ENCODE measurements around the gene FOSL2. TPM values are rescaled to one million over a fixed set of nuclear protein-coding genes. Genes with fewer than 3 reads are reported as not detected.

The FOSL2 gene
- total RNA-seq, 1 experiment from 2014 or later, result 34.2 TPM

- Histone ChIP-seq H3K4me2 (ENCODE audit: low read length) (no peak overlapping the region), H3K27ac (ENCODE audit: low read length) (no peak overlapping the region)
- no peak for TF ChIP-seq EZH2 (IDR thresholded peaks at IDR 0.05; ENCODE audit: low read length, unreplicated experiment)
- no peak for TF ChIP-seq EZH2phosphoT487 (IDR thresholded peaks at IDR 0.05; ENCODE audit: borderline replicate concordance, low read length)
- TF ChIP-seq CTCF (conservative IDR thresholded peaks at IDR 0.05; ENCODE audit: low read depth, low read length), result no peak
Measured at GRCh38 chr2:28453396-28453795, 60.7 kb downstream of the FOSL2 start.

GRCh38 chr2:28454016-28454930, 61.6 kb downstream of the FOSL2 start:
- no TSS peak for BruUV-seq (replicated peaks)
- no peaks in the 10 kb centered on the region for H3F3A ChIP-seq (ENCODE audit: low read length, unreplicated experiment)
- DNase-seq (peak; percentile 28), ATAC-seq (no peak)
- H2AFZ ChIP-seq (ENCODE audit: low read length), result no peak overlapping the region
- CTCF ChIA-PET, result no interaction called here
- no peak overlapping the region for H3K4me2 ChIP-seq (ENCODE audit: low read length)
- H3K27me3 ChIP-seq (ENCODE audit: low read length), result no peaks in the 10 kb centered on the region
- no peak for TF ChIP-seq CTCF (conservative IDR thresholded peaks at IDR 0.05; ENCODE audit: low read depth, low read length)
- H3K27ac ChIP-seq (ENCODE audit: low read length), result no peak overlapping the region
- no peaks in the 10 kb centered on the region for H3K9me3 ChIP-seq (ENCODE audit: low read length)
- H3K4me1 ChIP-seq (ENCODE audit: insufficient read depth, low read length), result peaks cover 12% of the 10 kb centered on the region
- no peaks in the 10 kb centered on the region for H3K79me2 ChIP-seq (ENCODE audit: low read length)
- no peaks in the 10 kb centered on the region for H3K9me2 ChIP-seq (replicated peaks; ENCODE audit: low read length)
- no peaks in the 10 kb centered on the region for H4K20me1 ChIP-seq (ENCODE audit: low read length)
- H3K9ac ChIP-seq (ENCODE audit: low read length), result no peak overlapping the region
- POLR2A ChIA-PET (ENCODE audit: unreplicated experiment), result no interaction called here
- no peaks in the 10 kb centered on the region for H3K36me3 ChIP-seq (ENCODE audit: low read depth, low read length)
- intact Hi-C loops (cut with micrococcal nuclease), result no loop called here
- no peak overlapping the region for H3K4me3 ChIP-seq (ENCODE audit: low read length)

More at GRCh38 chr2:28453396-28453795, 60.7 kb downstream of the FOSL2 start:
- Histone ChIP-seq H4K20me1 (ENCODE audit: low read length) (no peaks in the 10 kb centered on the region), H3K4me3 (ENCODE audit: low read length) (no peak overlapping the region), H3K27me3 (ENCODE audit: low read length) (no peaks in the 10 kb centered on the region), H3K9me3 (ENCODE audit: low read length) (no peaks in the 10 kb centered on the region), H3K9ac (ENCODE audit: low read length) (no peak overlapping the region), H3K4me1 (ENCODE audit: insufficient read depth, low read length) (peaks cover 21% of the 10 kb centered on the region), H3K79me2 (ENCODE audit: low read length) (no peaks in the 10 kb centered on the region), H3F3A (ENCODE audit: low read length, unreplicated experiment) (no peaks in the 10 kb centered on the region), H3K9me2 (replicated peaks; ENCODE audit: low read length) (no peaks in the 10 kb centered on the region), H2AFZ (ENCODE audit: low read length) (no peak overlapping the region), H3K36me3 (ENCODE audit: low read depth, low read length) (no peaks in the 10 kb centered on the region)
- DNase-seq (no peak), ATAC-seq (no peak)
- no TSS peak for BruUV-seq (replicated peaks)
- ChIA-PET CTCF (no interaction called here), POLR2A (ENCODE audit: unreplicated experiment) (no interaction called here)
- intact Hi-C loops (cut with micrococcal nuclease), result no loop called here

GRCh38 chr2:28457237-28457636, 64.6 kb downstream of the FOSL2 start:
- no peaks in the 10 kb centered on the region for H3K36me3 ChIP-seq (ENCODE audit: low read depth, low read length)
- ATAC-seq (no peak), DNase-seq (no peak)
- TF ChIP-seq CTCF (conservative IDR thresholded peaks at IDR 0.05; ENCODE audit: low read depth, low read length) (no peak), EZH2 (IDR thresholded peaks at IDR 0.05; ENCODE audit: low read length, unreplicated experiment) (no peak), EZH2phosphoT487 (IDR thresholded peaks at IDR 0.05; ENCODE audit: borderline replicate concordance, low read length) (no peak)
- no peak overlapping the region for H3K9ac ChIP-seq (ENCODE audit: low read length)
- POLR2A ChIA-PET (ENCODE audit: unreplicated experiment), result no interaction called here
- H2AFZ ChIP-seq (ENCODE audit: low read length), result no peak overlapping the region
- no peaks in the 10 kb centered on the region for H3K27me3 ChIP-seq (ENCODE audit: low read length)
- H3K9me3 ChIP-seq (ENCODE audit: low read length), result 0 out of 2 replicates have a peak, but pooled peaks cover 4% of the 10 kb centered on the region
- no peak overlapping the region for H3K4me2 ChIP-seq (ENCODE audit: low read length)
- H3K79me2 ChIP-seq (ENCODE audit: low read length), result no peaks in the 10 kb centered on the region
- intact Hi-C loops (cut with micrococcal nuclease), result no loop called here
- H3K4me1 ChIP-seq (ENCODE audit: insufficient read depth, low read length), result no peaks in the 10 kb centered on the region
- H4K20me1 ChIP-seq (ENCODE audit: low read length), result no peaks in the 10 kb centered on the region
- no peaks in the 10 kb centered on the region for H3K9me2 ChIP-seq (replicated peaks; ENCODE audit: low read length)
- no peaks in the 10 kb centered on the region for H3F3A ChIP-seq (ENCODE audit: low read length, unreplicated experiment)
- no peak overlapping the region for H3K27ac ChIP-seq (ENCODE audit: low read length)
- CTCF ChIA-PET, result no interaction called here
- H3K4me3 ChIP-seq (ENCODE audit: low read length), result no peak overlapping the region
- no TSS peak for BruUV-seq (replicated peaks)

All from PC-3 (cell line).